ENCODE data around the gene PIGQ. TPM values are rescaled to one million over a fixed set of nuclear protein-coding genes. Genes with fewer than 3 reads are reported as not detected.

PIGQ gene
- polyA plus RNA-seq = 10 to 100 TPM; 22.8 to 40.1 TPM

DNA sequence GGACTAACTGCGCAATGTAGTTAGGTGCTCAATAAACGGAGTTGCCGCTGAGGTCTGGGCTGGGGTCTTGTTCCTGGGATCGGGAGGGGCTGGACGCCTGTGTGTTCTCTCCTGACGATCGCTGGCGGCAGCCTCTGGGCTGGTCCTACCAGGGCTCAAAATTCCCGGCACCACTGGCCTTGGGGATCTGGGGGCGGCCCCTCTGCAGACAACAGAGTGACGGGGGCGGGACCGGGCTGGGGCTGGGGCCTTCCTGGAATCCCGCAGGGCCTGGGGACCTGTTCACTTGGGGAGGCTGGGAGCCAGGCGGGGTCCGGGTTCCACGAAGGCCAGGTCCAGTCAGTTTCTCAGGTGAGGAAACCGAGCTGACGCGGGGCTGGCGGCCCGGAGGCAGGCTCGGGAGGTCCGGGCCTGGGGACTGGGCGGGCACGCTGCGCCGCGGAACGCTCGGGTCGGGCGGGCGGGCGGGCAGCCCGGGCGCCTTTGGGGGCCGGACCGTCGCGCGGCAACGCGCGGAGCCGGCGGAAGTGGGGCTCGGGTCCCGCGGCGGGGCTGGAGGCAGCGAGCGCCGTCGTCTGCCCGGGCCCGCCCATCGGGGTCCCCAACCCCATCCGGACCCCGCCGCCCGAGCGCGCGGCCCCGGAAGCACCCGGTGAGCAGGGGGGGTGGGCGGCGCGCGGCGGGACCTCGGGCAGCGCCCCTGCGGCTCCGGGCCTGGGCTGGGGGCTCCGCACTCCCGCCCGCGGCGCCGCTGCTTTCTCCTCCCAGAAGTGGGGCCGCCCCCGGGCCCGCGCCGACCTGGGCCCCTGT, at the start of gene PIGQ:
Gene PIGQ, plus strand, starts transcription at position 524 of the 810 bp plus-strand sequence. CDS start 4,107 bp downstream, outside the sequence.
- Histone ChIP-seq H3K36me3 (ENCODE audit: control insufficient read depth in 2 of 2, insufficient read depth in 2 of 2, low read length in 1 of 2) (peaks cover 0 to 11% of the 10 kb centered on the region in 2 donors), H3K27me3 (ENCODE audit: control insufficient read depth in 1 of 2, insufficient read depth in 2 of 2, low read length in 2 of 2) (no peaks in the 10 kb centered on the region), H3K9me3 (ENCODE audit: control insufficient read depth in 2 of 2, insufficient read depth in 1 of 2, low read depth in 1 of 2, low read length in 1 of 2) (peaks cover 0 to 2% of the 10 kb centered on the region in 2 donors), H3K4me1 (ENCODE audit: control insufficient read depth in 2 of 2, insufficient read depth in 2 of 2, low read length in 1 of 2) (peaks cover 8 to 35% of the 10 kb centered on the region in 2 donors), H3K27ac (ENCODE audit: low read depth in 2 of 2, low read length in 1 of 2) (peak within 1 kb of the TSS; percentile 34 to 36), H3K4me3 (ENCODE audit: low read depth in 1 of 2, low read length in 2 of 2) (peak within 1 kb of the TSS; percentile 81 to 84)
- WGBS, 2 donors = 2% methylated on average over 39 to 87 of the region's 87 CpGs

DNA sequence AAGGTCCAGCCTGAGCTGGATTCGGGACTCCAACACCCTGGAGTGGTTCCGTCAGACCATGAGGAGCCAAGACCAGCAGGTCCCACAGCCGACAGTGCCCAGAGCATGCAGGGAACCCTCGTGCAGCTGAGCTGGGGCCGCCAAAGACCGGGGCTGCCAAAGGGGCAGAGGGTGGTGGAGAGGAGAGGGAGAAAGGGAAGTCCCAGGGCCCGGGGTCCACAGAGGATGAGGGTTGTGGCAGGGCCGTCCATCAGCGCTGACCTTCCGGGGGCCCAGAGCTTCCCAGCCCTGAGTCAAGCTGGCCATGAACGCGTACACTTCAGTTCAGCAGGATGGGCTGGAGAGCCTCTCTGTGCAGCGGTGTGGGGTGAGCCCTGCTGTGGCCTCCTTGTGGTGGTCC, 48.9 kb upstream of the PIGQ start:
- H3K4me1 ChIP-seq (ENCODE audit: control insufficient read depth in 2 of 2, insufficient read depth in 2 of 2, low read length in 1 of 2) = peaks cover 3 to 20% of the 10 kb centered on the region in 2 donors
- H3K4me3 ChIP-seq (ENCODE audit: low read depth in 1 of 2, low read length in 2 of 2) = no peak overlapping the region
- H3K36me3 ChIP-seq (ENCODE audit: control insufficient read depth in 2 of 2, insufficient read depth in 2 of 2, low read length in 1 of 2) = peaks cover 0 to 20% of the 10 kb centered on the region in 2 donors

DNA sequence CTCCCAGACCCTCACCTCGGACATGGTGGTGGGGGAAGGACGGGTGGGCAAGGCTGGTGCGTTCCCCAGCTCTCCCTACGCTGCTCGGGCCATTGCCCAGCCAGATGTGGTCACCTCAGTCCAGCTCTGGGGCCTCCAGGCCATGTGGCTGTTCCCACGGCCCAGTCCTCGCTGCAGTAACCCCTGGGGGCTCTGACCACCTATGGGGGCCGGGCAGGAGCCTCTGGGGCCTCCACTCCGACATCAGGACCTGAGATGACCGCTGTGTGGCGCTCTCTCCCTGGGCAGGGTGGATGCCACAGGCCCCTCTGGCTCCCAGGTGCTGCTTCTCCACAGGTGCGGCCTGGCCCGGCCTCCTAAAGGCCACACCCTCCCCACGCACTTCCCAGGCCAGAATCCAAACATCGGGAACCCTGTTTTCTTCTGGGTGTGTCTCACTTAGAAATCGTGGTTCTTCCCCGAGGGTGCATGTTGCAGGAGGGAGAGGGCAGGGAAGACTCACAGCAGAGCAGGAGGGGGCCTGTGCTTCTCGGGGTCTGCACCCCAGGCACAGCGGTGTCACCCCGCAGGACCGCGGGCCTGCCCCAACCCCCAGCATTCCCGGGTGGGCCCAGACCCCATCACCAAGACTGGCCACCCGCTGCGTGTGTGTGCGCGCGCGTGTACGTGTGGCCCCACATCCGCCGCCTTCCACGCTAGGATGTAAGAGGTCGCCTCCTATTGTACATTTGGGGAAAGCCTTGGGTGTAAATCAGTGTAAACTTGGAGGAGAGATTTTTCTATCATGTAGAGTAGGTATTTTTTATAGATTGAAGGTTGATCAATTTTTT, 48.2 kb upstream of the PIGQ start:
- peaks cover 6 to 27% of the 10 kb centered on the region in 2 donors for H3K4me1 ChIP-seq (ENCODE audit: control insufficient read depth in 2 of 2, insufficient read depth in 2 of 2, low read length in 1 of 2)
- H3K27me3 ChIP-seq (ENCODE audit: control insufficient read depth in 1 of 2, insufficient read depth in 2 of 2, low read length in 2 of 2) = no peaks in the 10 kb centered on the region
- no peak overlapping the region for H3K27ac ChIP-seq (ENCODE audit: low read depth in 2 of 2, low read length in 1 of 2)
- 62 to 64% methylated on average over 34 of the region's 34 CpGs for WGBS, 2 donors
- no peaks in the 10 kb centered on the region for H3K9me3 ChIP-seq (ENCODE audit: control insufficient read depth in 2 of 2, insufficient read depth in 1 of 2, low read depth in 1 of 2, low read length in 1 of 2)
- no peak overlapping the region for H3K4me3 ChIP-seq (ENCODE audit: low read depth in 1 of 2, low read length in 2 of 2)
- peaks cover 0 to 20% of the 10 kb centered on the region in 2 donors for H3K36me3 ChIP-seq (ENCODE audit: control insufficient read depth in 2 of 2, insufficient read depth in 2 of 2, low read length in 1 of 2)

More for the DNA sequence above, 48.9 kb upstream of the PIGQ start:
- 91% methylated on average over 13 of the region's 13 CpGs for WGBS, 2 donors
- Histone ChIP-seq H3K27ac (ENCODE audit: low read depth in 2 of 2, low read length in 1 of 2) (no peak overlapping the region), H3K27me3 (ENCODE audit: control insufficient read depth in 1 of 2, insufficient read depth in 2 of 2, low read length in 2 of 2) (no peaks in the 10 kb centered on the region), H3K9me3 (ENCODE audit: control insufficient read depth in 2 of 2, insufficient read depth in 1 of 2, low read depth in 1 of 2, low read length in 1 of 2) (no peaks in the 10 kb centered on the region)

DNA sequence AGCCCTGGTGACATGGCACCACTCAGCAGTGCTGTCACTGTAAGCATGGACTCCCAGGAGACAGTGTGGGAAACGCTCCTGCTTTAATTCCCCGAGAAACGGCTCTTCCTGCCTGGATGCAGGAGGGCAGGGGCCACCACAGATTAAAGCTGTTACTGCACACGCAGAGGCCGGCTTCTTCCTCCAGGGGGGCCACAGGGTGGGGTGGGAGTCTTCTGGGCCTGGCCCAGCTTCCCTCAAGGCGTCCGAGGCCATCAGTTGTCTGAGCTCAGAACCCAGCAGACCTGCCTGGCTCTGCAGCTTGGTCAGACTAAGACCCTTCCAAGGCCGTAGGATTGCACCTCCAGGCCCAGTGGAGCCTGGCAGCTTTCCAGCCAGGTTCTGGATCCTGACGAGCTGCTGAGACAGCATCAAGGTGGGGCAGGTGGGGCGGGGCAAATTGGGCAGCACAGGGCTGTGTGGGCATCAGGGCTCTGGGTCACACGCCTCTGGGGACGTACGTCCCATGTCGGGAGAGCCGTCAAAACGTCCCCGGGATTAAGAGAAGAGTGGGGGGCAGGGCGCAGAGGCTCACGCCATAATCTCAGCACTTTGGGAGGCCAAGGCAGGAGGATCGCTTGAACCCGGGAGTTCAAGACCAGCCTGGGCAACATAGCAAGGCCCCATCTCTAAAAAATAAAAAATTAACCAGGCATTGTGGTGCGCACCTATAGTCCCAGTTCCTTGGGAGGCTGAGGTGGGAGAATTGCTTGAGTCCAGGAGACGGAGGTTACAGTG, 47.3 kb upstream of the PIGQ start:
- H3K36me3 ChIP-seq (ENCODE audit: control insufficient read depth in 2 of 2, insufficient read depth in 2 of 2, low read length in 1 of 2) = peaks cover 0 to 20% of the 10 kb centered on the region in 2 donors

DNA sequence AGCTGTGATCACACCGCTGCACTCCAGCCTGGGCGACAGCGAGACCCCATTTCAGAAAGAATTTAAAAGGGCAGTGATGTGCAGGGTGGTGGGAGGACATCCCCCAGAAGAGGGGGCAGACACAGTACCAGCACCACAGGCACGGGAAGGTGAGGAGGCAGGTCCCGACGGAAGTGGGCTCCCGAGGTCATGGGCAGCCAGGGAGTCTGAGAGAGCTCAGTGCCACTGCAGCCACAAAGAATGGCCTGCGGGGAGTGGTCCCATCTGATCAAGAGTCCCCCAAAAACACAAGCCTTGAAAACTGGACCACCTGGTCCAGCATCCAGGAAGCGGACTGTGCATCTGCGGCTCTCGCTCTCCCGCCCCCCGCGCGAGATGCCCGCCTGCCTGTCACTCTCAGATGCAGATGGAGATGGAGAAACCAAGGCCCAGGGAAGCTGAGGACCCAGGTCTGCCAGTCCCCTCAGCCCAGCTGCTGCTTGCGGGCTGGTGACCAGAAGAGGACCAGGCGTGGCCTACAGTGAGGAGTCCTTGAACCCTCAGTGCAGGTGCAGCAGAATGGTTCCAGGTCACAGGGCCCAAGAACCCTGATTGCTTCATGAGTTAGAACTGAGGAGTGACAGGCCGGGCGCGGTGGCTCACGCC, 46.5 kb upstream of the PIGQ start:
- H3K4me1 ChIP-seq (ENCODE audit: control insufficient read depth in 2 of 2, insufficient read depth in 2 of 2, low read length in 1 of 2) = peaks cover 6 to 27% of the 10 kb centered on the region in 2 donors
- no peak overlapping the region for H3K27ac ChIP-seq (ENCODE audit: low read depth in 2 of 2, low read length in 1 of 2)
- H3K36me3 ChIP-seq (ENCODE audit: control insufficient read depth in 2 of 2, insufficient read depth in 2 of 2, low read length in 1 of 2) = peaks cover 0 to 20% of the 10 kb centered on the region in 2 donors
- H3K27me3 ChIP-seq (ENCODE audit: control insufficient read depth in 1 of 2, insufficient read depth in 2 of 2, low read length in 2 of 2) = no peaks in the 10 kb centered on the region
- H3K4me3 ChIP-seq (ENCODE audit: low read depth in 1 of 2, low read length in 2 of 2) = no peak overlapping the region
- 91 to 95% methylated on average over 22 of the region's 22 CpGs for WGBS, 2 donors
- no peaks in the 10 kb centered on the region for H3K9me3 ChIP-seq (ENCODE audit: control insufficient read depth in 2 of 2, insufficient read depth in 1 of 2, low read depth in 1 of 2, low read length in 1 of 2)

More for the DNA sequence above, 47.3 kb upstream of the PIGQ start:
- 65 to 67% methylated on average over 23 of the region's 23 CpGs for WGBS, 2 donors
- Histone ChIP-seq H3K9me3 (ENCODE audit: control insufficient read depth in 2 of 2, insufficient read depth in 1 of 2, low read depth in 1 of 2, low read length in 1 of 2) (no peaks in the 10 kb centered on the region), H3K27me3 (ENCODE audit: control insufficient read depth in 1 of 2, insufficient read depth in 2 of 2, low read length in 2 of 2) (no peaks in the 10 kb centered on the region), H3K4me1 (ENCODE audit: control insufficient read depth in 2 of 2, insufficient read depth in 2 of 2, low read length in 1 of 2) (peaks cover 6 to 27% of the 10 kb centered on the region in 2 donors), H3K4me3 (ENCODE audit: low read depth in 1 of 2, low read length in 2 of 2) (no peak overlapping the region), H3K27ac (ENCODE audit: low read depth in 2 of 2, low read length in 1 of 2) (no peak overlapping the region)

DNA sequence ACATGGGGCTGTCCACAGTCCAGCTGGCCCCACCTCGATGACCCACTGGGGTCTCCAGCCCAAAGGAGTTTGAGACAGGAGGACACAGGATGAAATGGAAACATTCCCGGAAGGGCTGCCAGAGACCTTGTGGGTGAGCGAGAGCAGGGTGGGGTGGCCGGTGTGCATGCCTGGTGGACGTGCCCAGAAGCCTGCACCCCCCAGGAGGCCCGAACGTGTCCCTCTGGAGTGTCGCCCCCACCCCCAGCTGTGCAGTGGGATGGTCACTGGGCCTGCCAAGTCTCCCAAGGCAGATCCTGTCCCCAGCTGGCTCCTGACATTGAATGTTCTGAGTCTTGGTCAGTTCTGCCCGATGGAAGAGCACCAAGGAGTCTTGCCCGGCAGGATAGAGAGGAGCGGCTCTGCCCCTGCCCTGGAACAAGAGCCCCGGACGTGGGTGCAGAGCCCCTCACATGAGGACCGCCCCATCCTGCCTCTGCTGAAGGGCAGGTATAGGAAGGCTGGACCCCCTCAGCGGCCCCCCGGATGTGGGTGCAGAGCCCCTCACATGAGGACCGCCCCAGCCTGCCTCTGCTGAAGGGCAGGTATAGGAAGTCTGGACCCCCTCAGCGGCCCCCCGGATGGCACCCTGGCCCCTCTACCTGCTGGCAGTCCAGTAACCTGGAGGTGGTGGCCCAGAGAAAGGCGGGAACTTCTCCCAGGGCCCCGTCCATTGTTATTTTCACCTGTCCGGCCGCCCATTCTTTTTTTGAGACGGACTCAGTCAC, 45.3 kb upstream of the PIGQ start:
- no peaks in the 10 kb centered on the region for H3K9me3 ChIP-seq (ENCODE audit: control insufficient read depth in 2 of 2, insufficient read depth in 1 of 2, low read depth in 1 of 2, low read length in 1 of 2)
- no peak overlapping the region for H3K27ac ChIP-seq (ENCODE audit: low read depth in 2 of 2, low read length in 1 of 2)
- peaks cover 11 to 36% of the 10 kb centered on the region in 2 donors for H3K4me1 ChIP-seq (ENCODE audit: control insufficient read depth in 2 of 2, insufficient read depth in 2 of 2, low read length in 1 of 2)
- peaks cover 0 to 16% of the 10 kb centered on the region in 2 donors for H3K36me3 ChIP-seq (ENCODE audit: control insufficient read depth in 2 of 2, insufficient read depth in 2 of 2, low read length in 1 of 2)
- H3K4me3 ChIP-seq (ENCODE audit: low read depth in 1 of 2, low read length in 2 of 2) = no peak overlapping the region
- no peaks in the 10 kb centered on the region for H3K27me3 ChIP-seq (ENCODE audit: control insufficient read depth in 1 of 2, insufficient read depth in 2 of 2, low read length in 2 of 2)
- 77 to 81% methylated on average over 24 of the region's 24 CpGs for WGBS, 2 donors

DNA sequence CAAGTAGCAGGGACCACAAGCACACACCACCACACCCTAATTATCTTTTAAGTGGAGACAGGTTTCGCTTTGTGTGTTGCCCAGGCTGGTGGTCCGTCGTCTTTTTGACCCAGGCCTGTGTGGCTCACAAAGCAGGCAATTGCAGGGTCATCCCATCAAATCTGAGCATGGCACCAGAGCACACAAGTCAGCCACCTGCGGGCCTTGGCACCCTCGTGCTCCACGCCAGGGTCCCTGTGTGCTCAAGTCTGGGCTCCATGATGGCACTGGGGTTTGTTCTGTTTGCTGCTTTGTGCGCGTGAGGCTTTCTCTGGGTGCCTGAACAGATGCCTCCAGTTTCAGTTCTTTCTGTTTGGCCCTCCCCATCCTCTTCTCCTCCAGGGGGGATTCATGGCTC, 44.6 kb upstream of the PIGQ start:
- no peaks in the 10 kb centered on the region for H3K9me3 ChIP-seq (ENCODE audit: control insufficient read depth in 2 of 2, insufficient read depth in 1 of 2, low read depth in 1 of 2, low read length in 1 of 2)
- H3K27me3 ChIP-seq (ENCODE audit: control insufficient read depth in 1 of 2, insufficient read depth in 2 of 2, low read length in 2 of 2) = no peaks in the 10 kb centered on the region
- H3K36me3 ChIP-seq (ENCODE audit: control insufficient read depth in 2 of 2, insufficient read depth in 2 of 2, low read length in 1 of 2) = peaks cover 0 to 10% of the 10 kb centered on the region in 2 donors
- H3K27ac ChIP-seq (ENCODE audit: low read depth in 2 of 2, low read length in 1 of 2) = peak overlapping the region; percentile 76 to 99
- WGBS, 2 donors = 81 to 85% methylated on average over 8 of the region's 8 CpGs
- H3K4me3 ChIP-seq (ENCODE audit: low read depth in 1 of 2, low read length in 2 of 2) = no peak overlapping the region
- H3K4me1 ChIP-seq (ENCODE audit: control insufficient read depth in 2 of 2, insufficient read depth in 2 of 2, low read length in 1 of 2) = peaks cover 17 to 43% of the 10 kb centered on the region in 2 donors

DNA sequence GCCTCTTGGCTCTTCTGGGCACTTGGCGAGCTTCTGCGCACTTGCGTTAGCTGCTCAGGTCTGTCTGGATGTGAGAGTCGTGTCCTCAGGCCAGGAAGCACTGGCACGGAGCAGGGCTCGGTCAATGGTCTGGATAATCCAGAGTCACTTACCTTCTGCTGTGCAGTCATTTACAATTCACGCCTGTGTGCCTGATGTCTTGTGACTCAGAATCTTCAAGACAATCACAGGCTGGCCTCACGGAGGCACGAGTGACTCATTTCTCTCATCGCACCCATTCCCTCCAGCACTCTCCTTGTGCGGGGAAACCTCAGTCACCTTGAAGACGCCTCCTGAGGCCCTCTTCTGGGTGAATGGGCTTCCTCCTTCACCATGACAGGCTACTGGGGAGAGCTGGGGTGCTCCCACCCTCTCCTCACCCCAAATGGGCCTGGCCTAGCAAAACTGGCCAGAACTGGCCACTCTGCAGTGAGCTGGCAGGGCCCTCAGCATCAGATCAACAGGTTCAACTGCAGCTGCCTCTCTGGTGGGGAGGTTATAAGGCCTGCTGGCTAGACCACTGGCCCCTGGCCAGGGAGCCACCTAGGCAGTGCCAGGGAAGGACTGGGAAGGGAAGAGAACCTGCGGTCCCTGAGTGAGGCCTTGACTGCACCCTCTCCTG, 44.1 kb upstream of the PIGQ start:
- Histone ChIP-seq H3K27ac (ENCODE audit: low read depth in 2 of 2, low read length in 1 of 2) (peak overlapping the region; percentile 96 to 99), H3K27me3 (ENCODE audit: control insufficient read depth in 1 of 2, insufficient read depth in 2 of 2, low read length in 2 of 2) (no peaks in the 10 kb centered on the region), H3K9me3 (ENCODE audit: control insufficient read depth in 2 of 2, insufficient read depth in 1 of 2, low read depth in 1 of 2, low read length in 1 of 2) (no peaks in the 10 kb centered on the region), H3K4me3 (ENCODE audit: low read depth in 1 of 2, low read length in 2 of 2) (peak overlapping the region; percentile 75 to 93), H3K36me3 (ENCODE audit: control insufficient read depth in 2 of 2, insufficient read depth in 2 of 2, low read length in 1 of 2) (peaks cover 0 to 5% of the 10 kb centered on the region in 2 donors), H3K4me1 (ENCODE audit: control insufficient read depth in 2 of 2, insufficient read depth in 2 of 2, low read length in 1 of 2) (peaks cover 22 to 48% of the 10 kb centered on the region in 2 donors)
- 42 to 56% methylated on average over 13 of the region's 13 CpGs for WGBS, 2 donors
